H1 (cell line): ENCODE results near the gene CDT1. TPM values are rescaled to one million over a fixed set of nuclear protein-coding genes. Genes with fewer than 3 reads are reported as not detected.

Source experiments
- CTCF ChIA-PET: fragments of 300-600 bp; sonication (Branson Sonifier 250); formaldehyde crosslinking; loops from one replicate; lab custom pipeline; 2021; ENCODE audit not compliant: partially characterized antibody; lab: Charles Lee
- POLR2A ChIA-PET: fragments of 300-600 bp; sonication (Branson Sonifier 250); formaldehyde crosslinking; loops from one replicate; lab custom pipeline; 2021; ENCODE audit warnings: inconsistent platforms; ENCODE audit not compliant: partially characterized antibody; lab: Charles Lee
- DNase-seq, 2 experiments: peaks; one replicate each; pipeline versions ENCODE4 v3.0.0 to v3.0.0-alpha.2; 2010 to 2022; ENCODE audit warnings: low spot score in 2 of 2, low read depth in 1 of 2, mixed read lengths in 1 of 2
- FAIRE-seq: peaks from 2 replicates; lab custom pipeline; 2011; peaks lifted over from hg19 to GRCh38; lab: Jason Lieb, UNC
- H2AFZ ChIP-seq: 2 replicates; pipeline ENCODE4 v1.8.1; 2012; ENCODE audit warnings: low read length, inconsistent platforms
- H2AK5ac ChIP-seq: 2 replicates; pipeline ENCODE4 v1.6.1; 2013; ENCODE audit warnings: low read depth, low read length
- H2BK120ac ChIP-seq: replicated peaks from 2 replicates; pipeline ENCODE3; 2013; ENCODE audit warnings: low read depth, low read length, inconsistent platforms
- H2BK12ac ChIP-seq: 2 replicates; pipeline ENCODE4 v1.6.1; 2013; ENCODE audit warnings: low read depth, low read length
- H2BK15ac ChIP-seq: 2 replicates; pipeline ENCODE4 v1.6.1; 2013; ENCODE audit warnings: low read length
- H2BK20ac ChIP-seq: 2 replicates; pipeline ENCODE4 v1.6.1; 2013; ENCODE audit warnings: low read length
- H2BK5ac ChIP-seq: 2 replicates; pipeline ENCODE4 v1.6.1; 2013; ENCODE audit warnings: low read depth, low read length
- H3K14ac ChIP-seq: 2 replicates; pipeline ENCODE4 v1.6.1; 2013; ENCODE audit warnings: inconsistent platforms; ENCODE audit not compliant: insufficient read length
- H3K18ac ChIP-seq: 2 replicates; pipeline ENCODE4 v1.6.1; 2013; ENCODE audit warnings: low read length; ENCODE audit errors: extremely low read depth
- H3K23ac ChIP-seq: 2 replicates; pipeline ENCODE4 v1.6.1; 2013; ENCODE audit warnings: inconsistent platforms; ENCODE audit not compliant: insufficient read length
- H3K23me2 ChIP-seq: 2 replicates; pipeline ENCODE4 v1.6.1; 2013; ENCODE audit warnings: low read depth, low read length
- H3K27ac ChIP-seq: 2 replicates; pipeline ENCODE4 v1.6.1; 2011; ENCODE audit warnings: low read depth, low read length, inconsistent platforms
- H3K27me3 ChIP-seq, 4 experiments: replicated peaks in 1 of 4; 1 replicate in 1 of 4; 2 replicates in 3 of 4; pipeline versions ENCODE4 v1.6.1 to v1.8.1; 2011 to 2013; ENCODE audit warnings: low read length in 3 of 4, mild to moderate bottlenecking in 3 of 4, inconsistent platforms in 2 of 4, mixed read lengths in 2 of 4, moderate library complexity in 1 of 4; ENCODE audit not compliant: control insufficient read depth in 3 of 4, insufficient read depth in 3 of 4; ENCODE audit errors: extremely low read depth in 1 of 4
- H3K36me3 ChIP-seq, 4 experiments: 2 replicates each; pipeline versions ENCODE4 v1.6.1 to v1.8.1; 2011 to 2013; ENCODE audit warnings: mild to moderate bottlenecking in 4 of 4, low read length in 3 of 4, moderate library complexity in 2 of 4, control low read depth in 1 of 4, inconsistent platforms in 1 of 4; ENCODE audit not compliant: insufficient read depth in 4 of 4, control insufficient read depth in 2 of 4
- H3K4ac ChIP-seq: replicated peaks from 2 replicates; pipeline ENCODE3; 2013; ENCODE audit warnings: low read length, low read depth, mixed read lengths, inconsistent platforms; ENCODE audit not compliant: insufficient read length
- H3K4me1 ChIP-seq, 4 experiments: replicated peaks in 1 of 4; 1 replicate in 1 of 4; 2 replicates in 3 of 4; pipeline versions ENCODE4 v1.6.1 to v1.8.1; 2011 to 2013; ENCODE audit warnings: low read length in 3 of 4, inconsistent platforms in 2 of 4, mixed read lengths in 1 of 4; ENCODE audit not compliant: insufficient read depth in 4 of 4, control insufficient read depth in 3 of 4
- H3K4me2 ChIP-seq, 2 experiments: 2 replicates each; pipeline versions ENCODE4 v1.6.1 to v1.8.1; 2011 to 2013; ENCODE audit warnings: low read depth in 2 of 2, low read length in 2 of 2, control low read depth in 1 of 2, inconsistent platforms in 1 of 2, mild to moderate bottlenecking in 1 of 2; ENCODE audit not compliant: insufficient read depth in 1 of 2
- H3K4me3 ChIP-seq, 4 experiments: fragments of 200-600, 300-600 bp in 1 of 4; sonication (generic), shearing (Covaris generic), sonication (Bioruptor Twin) in 1 of 4; 2 replicates each; pipeline versions ENCODE4 v1.5.1 to v1.8.1; 2011 to 2016; ENCODE audit warnings: low read length in 4 of 4, low read depth in 3 of 4, control low read depth in 2 of 4, inconsistent platforms in 2 of 4, mild to moderate bottlenecking in 2 of 4, mixed read lengths in 1 of 4, moderate library complexity in 1 of 4; ENCODE audit not compliant: insufficient read depth in 2 of 4; ENCODE audit errors: extremely low read depth in 1 of 4
- H3K56ac ChIP-seq: replicated peaks from 2 replicates; pipeline ENCODE3; 2013; ENCODE audit warnings: low read depth, mild to moderate bottlenecking, mixed read lengths, low read length, inconsistent platforms; ENCODE audit not compliant: insufficient read length
- H3K79me1 ChIP-seq: 2 replicates; pipeline ENCODE4 v1.6.1; 2013; ENCODE audit warnings: low read depth, low read length, control low read depth
- H3K79me2 ChIP-seq, 2 experiments: 2 replicates each; pipeline versions ENCODE4 v1.6.1 to v1.8.1; 2012 to 2013; ENCODE audit warnings: low read length in 2 of 2, mild to moderate bottlenecking in 2 of 2, inconsistent platforms in 1 of 2; ENCODE audit not compliant: insufficient read depth in 2 of 2, control insufficient read depth in 1 of 2
- H3K9ac ChIP-seq, 4 experiments: replicated peaks in 1 of 4; 1 replicate in 1 of 4; 2 replicates in 3 of 4; pipeline versions ENCODE4 v1.6.1 to v1.8.1; 2011 to 2013; ENCODE audit warnings: low read depth in 3 of 4, low read length in 3 of 4, control low read depth in 2 of 4, mild to moderate bottlenecking in 2 of 4, moderate library complexity in 2 of 4, inconsistent platforms in 1 of 4; ENCODE audit errors: extremely low read depth in 1 of 4
- H3K9me3 ChIP-seq, 2 experiments: 2 replicates each; pipeline versions ENCODE4 v1.6.1 to v1.8.1; 2012 to 2013; ENCODE audit warnings: mild to moderate bottlenecking in 2 of 2, moderate library complexity in 2 of 2, control low read depth in 1 of 2, inconsistent platforms in 1 of 2, low read depth in 1 of 2, low read length in 1 of 2, mixed read lengths in 1 of 2; ENCODE audit not compliant: insufficient read depth in 2 of 2
- H4K20me1 ChIP-seq, 2 experiments: replicated peaks in 1 of 2; 2 replicates each; pipeline versions ENCODE3 to v1.8.1; 2011 to 2013; ENCODE audit warnings: inconsistent platforms in 2 of 2, low read length in 2 of 2, mild to moderate bottlenecking in 1 of 2; ENCODE audit not compliant: insufficient read depth in 2 of 2, control insufficient read depth in 1 of 2
- H4K5ac ChIP-seq: 2 replicates; pipeline ENCODE4 v1.6.1; 2013; ENCODE audit warnings: low read length, low read depth, mixed read lengths, inconsistent platforms; ENCODE audit not compliant: insufficient read length
- H4K8ac ChIP-seq: 2 replicates; pipeline ENCODE4 v1.8.0; 2013; ENCODE audit warnings: mild to moderate bottlenecking, moderate library complexity, low read length, inconsistent platforms; ENCODE audit not compliant: insufficient read depth; ENCODE audit errors: extremely low read depth
- H4K91ac ChIP-seq: replicated peaks from 2 replicates; pipeline ENCODE3; 2013; ENCODE audit warnings: low read length, mixed read lengths, inconsistent platforms; ENCODE audit not compliant: insufficient read length
- JUND ChIP-seq: IDR thresholded peaks from 2 replicates; pipeline ENCODE4 v1.6.1; 2011; ENCODE audit warnings: mild to moderate bottlenecking, improper control_type of control experiment, low read length
- SUZ12 ChIP-seq: fragments of 200-600 bp; sonication (generic); IDR thresholded peaks from 2 replicates; pipeline ENCODE4 v1.6.1; 2012; ENCODE audit warnings: mild to moderate bottlenecking, inconsistent platforms, low read length, moderate library complexity, mixed read lengths
- WGBS, 2 experiments: shearing (Covaris generic) in 1 of 2; methylation state at CpG; one replicate each; pipeline versions ENCODE4 v1.1.6 to v1.1.7; 2013 to 2015; ENCODE audit warnings: low lambda C conversion rate in 2 of 2, mixed read lengths in 2 of 2, inconsistent platforms in 1 of 2, low coverage in 1 of 2, missing lambda C conversion rate in 1 of 2; ENCODE audit not compliant: insufficient replicate concordance in 2 of 2, insufficient coverage in 1 of 2, insufficient read length in 1 of 2; ENCODE audit errors: extremely low coverage in 1 of 2, missing lambda C conversion rate in 1 of 2; 5-methylcytosine and 5-hydroxymethylcytosine counted together
- polyA plus RNA-seq, 7 experiments: library from polyadenylated mRNA; depleted of rRNA in 3 of 7; stranded (reverse) in 5 of 7; unstranded in 2 of 7; fragments of >200 nt in 5 of 7; fragments of 200-250 nt in 2 of 7; gene quantifications; 1 replicate in 5 of 7; 2 replicates in 1 of 7; 4 replicates in 1 of 7; pipeline versions ENCODE4 v1.2.1 to v1.2.3, GENCODE V29; 2011 to 2013; ENCODE audit warnings: missing spikeins in 2 of 7, mixed read lengths in 2 of 7
- total RNA-seq: library from RNA; stranded (reverse); fragmentation: NEBNext Ultra II Directional; extraction: Animal tissue kit (Norgen Biotek cat#: 25700); gene quantifications from 2 replicates; pipeline ENCODE4 v1.2.1, GENCODE V29; 2021

CDT1 gene
- total and polyA plus RNA-seq, 2 of the 8 experiments (the other 6 are each of a cell fraction or from before 2014, with no cell fraction given): 76.7 to 95.4 TPM

DNA sequence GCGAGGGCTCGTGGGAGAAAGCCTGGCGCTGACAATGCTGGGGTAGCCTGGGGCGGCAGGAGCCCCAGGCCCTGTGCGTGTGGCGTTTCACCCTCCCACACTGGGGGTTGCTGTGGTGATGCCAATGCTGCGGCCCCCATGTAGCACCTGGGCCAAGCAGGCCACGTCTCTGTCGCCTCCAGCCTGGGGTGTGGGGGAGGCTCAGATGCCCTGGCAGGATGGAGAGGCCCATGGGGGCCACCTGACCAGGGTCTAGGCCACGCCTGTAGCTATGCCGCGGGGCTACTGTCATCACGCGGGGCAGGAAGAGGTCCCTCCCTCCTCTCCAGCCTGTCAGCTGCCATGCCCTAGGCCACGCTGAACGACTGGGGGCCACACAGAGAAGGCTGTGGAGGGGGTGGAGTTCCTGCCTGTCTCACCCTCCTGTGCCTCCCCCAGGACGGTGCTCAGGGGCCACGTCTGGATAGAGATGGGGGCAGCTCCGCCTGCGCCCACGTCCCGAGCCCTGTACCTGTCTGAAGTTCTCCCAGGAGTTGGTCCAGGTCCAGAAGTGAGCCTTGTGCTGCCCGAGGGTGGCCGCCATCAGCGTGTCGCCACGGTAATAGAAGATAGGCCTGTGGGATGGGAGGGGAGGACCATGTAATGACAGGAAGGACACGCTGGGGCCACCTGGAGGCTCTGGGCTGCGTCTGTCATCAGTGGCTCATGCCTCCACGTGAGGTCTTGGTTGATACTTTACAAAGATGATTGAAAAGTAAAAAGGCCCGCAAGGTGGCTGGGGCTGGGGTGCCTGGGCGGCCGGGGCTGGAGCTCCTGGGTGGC, 20.9 kb downstream of the CDT1 start:
- Histone ChIP-seq H3K4me3 (no peak overlapping the region), H3K23me2 (no peaks in the 10 kb centered on the region), H3K9ac (no peak overlapping the region), H3K18ac (no peak overlapping the region), H3K27me3 (no peaks in the 10 kb centered on the region), H3K79me2 (no peaks in the 10 kb centered on the region), H3K4me2 (no peak overlapping the region), H3K79me1 (no peaks in the 10 kb centered on the region), H4K20me1 (peaks cover 2 to 6% of the 10 kb centered on the region in 2 experiments), H3K4me1 (no peaks in the 10 kb centered on the region), H3K56ac (no peak overlapping the region), H2BK120ac (no peak overlapping the region), H3K36me3 (no peaks in the 10 kb centered on the region), H3K14ac (no peak overlapping the region), H2BK12ac (no peak overlapping the region), H2BK5ac (no peak overlapping the region), H3K9me3 (no peaks in the 10 kb centered on the region), H4K91ac (no peak overlapping the region), H2BK15ac (no peak overlapping the region), H2BK20ac (no peak overlapping the region), H3K23ac (no peak overlapping the region), H3K27ac (no peak overlapping the region), H2AFZ (no peak overlapping the region), H4K5ac (no peak overlapping the region), H4K8ac (no peak overlapping the region), H2AK5ac (no peak overlapping the region), H3K4ac (no peak overlapping the region)
- ChIA-PET CTCF (interaction anchor here (0.6 to 1.6 kb wide), 6 partner anchors 8 to 182 kb away, joined by 3 to 4 read pairs (median 3); no protein-coding TSS in a partner anchor), POLR2A (no interaction called here)
- no peak for DNase-seq
- FAIRE-seq: no peak
- WGBS, 2 experiments: 91% methylated on average over 18 of the region's 33 CpGs; no CpG with 5 or more reads in 1 of the 2 experiments
- TF ChIP-seq SUZ12: no peak
- no peak for TF ChIP-seq JUND
